HEK293T (cell line): ENCODE data around the gene CCL14.

Source experiments
- ARNT ChIP-seq: fragments of 450-650 bp; IDR thresholded peaks from 2 replicates; pipeline ENCODE4 v1.6.1; 2017; ENCODE audit warnings: mild to moderate bottlenecking
- BHLHE40 ChIP-seq: fragments of 450-650 bp; IDR thresholded peaks from 2 replicates; pipeline ENCODE4 v1.6.1; 2016; ENCODE audit warnings: mild to moderate bottlenecking, moderate library complexity, borderline replicate concordance
- CTBP1 ChIP-seq: fragments of 450-650 bp; IDR thresholded peaks from 2 replicates; pipeline ENCODE4 v1.6.1; 2016; ENCODE audit warnings: borderline replicate concordance
- ELF4 ChIP-seq: fragments of 450-650 bp; IDR thresholded peaks from 2 replicates; pipeline ENCODE4 v1.6.1; 2017; ENCODE audit warnings: antibody characterized with exemption
- FOXA1 ChIP-seq: fragments of 450-650 bp; IDR thresholded peaks from 2 replicates; pipeline ENCODE4 v1.6.1; 2016; ENCODE audit warnings: mild to moderate bottlenecking
- FOXM1 ChIP-seq: fragments of 450-650 bp; IDR thresholded peaks from 2 replicates; pipeline ENCODE4 v1.6.1; 2017; ENCODE audit warnings: mild to moderate bottlenecking, borderline replicate concordance
- L3MBTL2 ChIP-seq: fragments of 450-650 bp; conservative IDR thresholded peaks from 2 replicates; pipeline ENCODE4 v1.6.1; 2016; ENCODE audit warnings: mild to moderate bottlenecking
- LEF1 ChIP-seq: fragments of 450-650 bp; IDR thresholded peaks from 2 replicates; pipeline ENCODE4 v1.6.1; 2017; ENCODE audit warnings: mild to moderate bottlenecking, borderline replicate concordance
- NFRKB ChIP-seq: fragments of 450-650 bp; IDR thresholded peaks from 2 replicates; pipeline ENCODE4 v1.6.1; 2016; ENCODE audit warnings: mild to moderate bottlenecking, moderate library complexity
- SP1 ChIP-seq: fragments of 450-650 bp; IDR thresholded peaks from 2 replicates; pipeline ENCODE4 v1.6.1; 2017
- SUZ12 ChIP-seq: fragments of 450-650 bp; IDR thresholded peaks from 2 replicates; pipeline ENCODE4 v1.6.1; 2016; ENCODE audit warnings: mild to moderate bottlenecking
- TARDBP ChIP-seq: fragments of 450-650 bp; IDR thresholded peaks from 2 replicates; pipeline ENCODE4 v1.6.1; 2016
- ZNF384 ChIP-seq: fragments of 450-650 bp; IDR thresholded peaks from 2 replicates; pipeline ENCODE4 v1.6.1; 2016
- TF ChIP-seq, protein P1 (sequence below): fragments of 450-650 bp; IDR thresholded peaks from 2 replicates; pipeline ENCODE4 v1.6.1; 2016

DNA sequence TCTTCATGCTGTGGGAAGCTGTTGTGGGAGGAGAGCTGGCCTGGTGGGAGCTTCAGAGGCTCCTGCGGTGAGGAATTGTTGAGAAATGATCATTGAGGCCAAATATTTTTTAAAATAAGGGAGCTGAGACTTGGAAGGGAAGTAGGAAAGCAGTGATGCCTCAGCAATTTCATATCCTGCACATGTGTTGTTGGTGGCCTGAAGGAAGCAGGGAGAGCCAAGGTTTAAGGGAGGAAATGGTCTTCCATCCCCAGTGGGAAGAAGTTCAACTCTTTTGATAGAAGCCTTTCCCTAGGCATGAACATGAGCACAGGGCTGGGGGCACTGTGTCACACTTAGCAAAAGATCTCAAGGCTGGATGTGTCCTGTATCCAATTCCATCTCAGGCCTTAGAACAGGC is at the start of gene CCL14:
- no peak for TF ChIP-seq SUZ12
- TF ChIP-seq, protein P1, sequence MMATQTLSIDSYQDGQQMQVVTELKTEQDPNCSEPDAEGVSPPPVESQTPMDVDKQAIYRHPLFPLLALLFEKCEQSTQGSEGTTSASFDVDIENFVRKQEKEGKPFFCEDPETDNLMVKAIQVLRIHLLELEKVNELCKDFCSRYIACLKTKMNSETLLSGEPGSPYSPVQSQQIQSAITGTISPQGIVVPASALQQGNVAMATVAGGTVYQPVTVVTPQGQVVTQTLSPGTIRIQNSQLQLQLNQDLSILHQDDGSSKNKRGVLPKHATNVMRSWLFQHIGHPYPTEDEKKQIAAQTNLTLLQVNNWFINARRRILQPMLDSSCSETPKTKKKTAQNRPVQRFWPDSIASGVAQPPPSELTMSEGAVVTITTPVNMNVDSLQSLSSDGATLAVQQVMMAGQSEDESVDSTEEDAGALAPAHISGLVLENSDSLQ: no peak
- TF ChIP-seq LEF1: no peak
- no peak for TF ChIP-seq ZNF384
- TF ChIP-seq BHLHE40: no peak
- no peak for TF ChIP-seq TARDBP
- TF ChIP-seq CTBP1: no peak
- no peak for TF ChIP-seq FOXA1
- no peak for TF ChIP-seq ARNT
- TF ChIP-seq ELF4: no peak
- no peak for TF ChIP-seq SP1
- TF ChIP-seq L3MBTL2: no peak
- TF ChIP-seq FOXM1: no peak
- no peak for TF ChIP-seq NFRKB
